ACHN (cell line): ENCODE measurements around the gene DERA.
A peak's percentile ranks its signal among the peaks of the same experiment; 100 is the strongest.
"Not testable (repeated sequence)": the region's sequence is repeated elsewhere in the genome, so short reads cannot be mapped to it uniquely, and the experiment has no call there.

Experiments
- DNase-seq: peaks from one replicate; pipeline ENCODE4 v3.0.0-alpha.2; 2015
- in situ Hi-C: cut with HindIII; loops from 2 replicates; pipeline ENCODE4 v1.10.0; 2017; ENCODE audit warnings: low sequenced_read_pairs, low pct_ligation_motif_present, low pct_unique_long_range_greater_than_20kb

DERA gene

GRCh38 chr12:15943519-15943918 lies 32.4 kb downstream of the DERA start:
- in situ Hi-C loops, DNase-seq: not testable (repeated sequence)

GRCh38 chr12:15948461-15948860 lies 37.3 kb downstream of the DERA start:
- DNase-seq, in situ Hi-C loops: not testable (repeated sequence)

DNA sequence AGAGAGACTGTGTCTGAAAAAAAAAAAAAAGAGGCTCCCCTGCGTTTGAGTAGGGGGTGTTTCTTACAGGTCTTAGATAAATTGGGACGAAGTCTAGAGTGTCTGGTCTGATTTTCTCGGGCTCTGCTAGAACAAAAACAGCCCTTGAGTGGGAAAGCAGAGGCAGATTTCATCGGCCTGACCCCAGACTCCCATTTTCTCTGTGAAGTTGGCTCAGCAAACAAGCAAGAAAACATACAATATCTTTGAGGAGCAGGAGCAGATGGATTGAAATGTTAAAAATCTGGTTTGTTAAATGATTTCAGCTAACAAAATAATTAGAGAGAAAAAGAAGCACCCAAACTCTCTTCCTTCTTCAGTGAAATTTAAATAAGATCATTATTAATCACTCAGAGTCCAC lies 44.1 kb downstream of the DERA start:
- no peak for DNase-seq
- in situ Hi-C loops: no loop called here

DNA sequence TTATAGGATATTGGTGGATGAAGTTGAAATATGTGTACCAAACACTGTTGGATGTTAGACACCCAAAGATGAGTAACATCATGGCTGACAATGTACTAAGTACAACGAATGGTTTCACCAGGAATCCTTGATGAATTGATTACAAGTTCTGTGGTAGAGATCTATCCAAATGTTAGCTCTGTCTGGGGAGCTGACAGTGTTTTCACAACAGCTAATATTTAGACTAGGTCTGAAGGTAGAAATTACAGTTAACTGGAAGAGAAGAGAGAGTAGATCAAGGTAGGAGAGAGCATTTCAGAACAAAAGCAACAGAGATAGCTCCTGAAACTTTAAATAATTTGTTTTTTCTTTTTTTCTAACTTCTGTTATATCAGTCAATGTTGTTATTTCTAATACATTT lies 44.9 kb downstream of the DERA start:
- peak; percentile 49 for DNase-seq
- in situ Hi-C loops: no loop called here

DNA sequence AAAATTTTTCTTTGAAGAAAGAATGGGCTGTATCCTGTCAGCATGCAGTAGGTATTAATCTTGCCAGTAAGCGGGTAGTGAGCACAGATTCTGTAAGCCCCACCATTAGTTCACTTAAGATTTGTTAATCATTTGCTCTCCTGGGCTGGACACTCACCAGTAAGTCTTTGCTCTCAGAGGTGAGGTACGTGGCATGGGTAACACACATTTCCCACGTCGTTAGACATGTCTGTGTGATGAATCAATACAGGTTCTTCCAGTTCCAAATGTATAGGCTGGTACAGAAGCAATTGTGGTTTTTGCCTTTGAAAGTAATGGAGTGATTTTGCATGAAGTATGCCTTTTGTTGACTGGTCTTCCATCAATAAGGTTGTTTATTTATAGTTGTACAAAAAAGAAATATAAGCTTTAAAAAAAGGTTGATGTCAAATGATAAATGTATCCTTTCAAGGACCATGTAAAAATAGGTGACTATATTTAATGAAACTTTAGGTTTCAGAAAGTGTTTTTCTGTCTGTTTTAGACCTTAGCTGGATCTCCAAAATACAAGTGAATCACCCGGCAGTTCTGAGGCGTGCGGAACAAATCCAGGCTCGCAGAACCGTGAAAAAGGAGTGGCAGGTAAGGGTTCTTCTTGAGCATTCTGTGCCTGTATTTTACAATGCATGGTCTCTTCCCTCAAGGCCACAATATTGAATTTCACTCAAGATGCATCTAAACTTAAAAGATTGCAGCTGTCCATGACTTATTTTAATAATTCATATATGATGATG lies 45.5 kb downstream of the DERA start:
- DNase-seq: peak; percentile 98

GRCh38 chr12:15962760-15963159 lies 51.6 kb downstream of the DERA start:
- peak; percentile 69 for DNase-seq
- in situ Hi-C loops: no loop called here

More for the DNA sequence above, 45.5 kb downstream of the DERA start:
- in situ Hi-C loops: no loop called here

- DNase-seq: peak; percentile 62
- in situ Hi-C loops: no loop called here
Measured at GRCh38 chr12:15963271-15963670, 52.1 kb downstream of the DERA start.

- DNase-seq: no peak
- in situ Hi-C loops: no loop called here
Measured at GRCh38 chr12:15966426-15966825, 55.3 kb downstream of the DERA start.

DNA sequence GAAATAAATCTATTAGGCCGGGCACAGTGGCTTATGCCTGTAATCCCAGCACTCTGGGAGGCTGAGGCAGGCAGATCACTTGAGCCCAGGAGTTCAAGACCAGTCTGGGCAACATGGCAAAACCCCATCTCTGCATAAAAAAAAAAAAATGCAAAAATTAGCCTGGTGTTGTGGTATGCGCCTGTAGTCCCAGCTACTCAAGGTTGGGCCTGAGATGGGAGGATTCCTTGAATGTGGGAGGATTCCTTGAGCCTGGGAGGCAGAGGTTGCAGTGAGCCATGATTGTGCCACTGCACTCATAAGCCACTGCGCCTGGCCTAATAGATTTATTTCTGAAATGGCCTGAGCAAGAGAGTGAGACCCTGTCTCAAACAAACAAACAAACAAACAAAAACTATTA lies 55.9 kb downstream of the DERA start:
- in situ Hi-C loops: not testable (repeated sequence)

DNA sequence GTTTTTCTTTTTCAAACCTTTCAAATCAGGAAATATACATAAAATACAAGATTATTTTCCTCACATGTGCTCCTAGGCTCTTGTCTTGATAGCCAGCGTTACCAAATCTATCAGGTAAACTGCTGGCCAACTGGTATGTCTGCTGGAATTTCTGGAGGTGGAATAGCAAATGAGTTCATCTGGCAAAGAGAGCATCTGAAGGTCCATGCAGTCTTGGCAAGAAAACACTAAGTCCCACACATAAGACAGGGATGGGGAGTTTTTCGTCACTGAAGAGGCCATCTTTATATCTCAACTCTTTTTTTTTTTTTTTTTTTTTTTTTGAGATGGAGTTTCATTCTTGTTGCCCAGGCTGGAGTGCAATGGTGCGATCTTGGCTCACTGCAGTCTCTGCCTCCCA lies 60.1 kb downstream of the DERA start:
- in situ Hi-C loops: no loop called here
- DNase-seq: no peak

More for the DNA sequence above, 55.9 kb downstream of the DERA start:
- DNase-seq: not testable (repeated sequence)

DNA sequence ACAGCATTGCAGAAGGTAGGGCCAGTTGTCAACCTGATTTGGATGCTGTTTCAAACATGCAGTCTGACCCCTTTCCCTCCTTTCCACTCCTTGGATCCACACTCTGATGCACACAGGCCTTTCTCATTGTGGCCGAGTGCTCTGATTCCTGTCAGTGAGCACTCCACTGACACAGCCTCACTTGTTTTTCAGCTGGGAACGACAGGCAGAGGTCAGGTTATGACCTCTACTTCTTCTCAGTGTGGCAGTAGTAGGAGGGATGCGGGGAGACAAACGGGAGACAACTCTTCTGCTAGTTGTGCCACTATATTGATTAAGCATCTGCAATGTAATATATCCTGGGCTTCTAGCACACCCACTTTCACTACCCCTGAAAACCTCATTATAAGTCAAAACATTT lies 61.8 kb downstream of the DERA start:
- DNase-seq: no peak
- in situ Hi-C loops: no loop called here

DNA sequence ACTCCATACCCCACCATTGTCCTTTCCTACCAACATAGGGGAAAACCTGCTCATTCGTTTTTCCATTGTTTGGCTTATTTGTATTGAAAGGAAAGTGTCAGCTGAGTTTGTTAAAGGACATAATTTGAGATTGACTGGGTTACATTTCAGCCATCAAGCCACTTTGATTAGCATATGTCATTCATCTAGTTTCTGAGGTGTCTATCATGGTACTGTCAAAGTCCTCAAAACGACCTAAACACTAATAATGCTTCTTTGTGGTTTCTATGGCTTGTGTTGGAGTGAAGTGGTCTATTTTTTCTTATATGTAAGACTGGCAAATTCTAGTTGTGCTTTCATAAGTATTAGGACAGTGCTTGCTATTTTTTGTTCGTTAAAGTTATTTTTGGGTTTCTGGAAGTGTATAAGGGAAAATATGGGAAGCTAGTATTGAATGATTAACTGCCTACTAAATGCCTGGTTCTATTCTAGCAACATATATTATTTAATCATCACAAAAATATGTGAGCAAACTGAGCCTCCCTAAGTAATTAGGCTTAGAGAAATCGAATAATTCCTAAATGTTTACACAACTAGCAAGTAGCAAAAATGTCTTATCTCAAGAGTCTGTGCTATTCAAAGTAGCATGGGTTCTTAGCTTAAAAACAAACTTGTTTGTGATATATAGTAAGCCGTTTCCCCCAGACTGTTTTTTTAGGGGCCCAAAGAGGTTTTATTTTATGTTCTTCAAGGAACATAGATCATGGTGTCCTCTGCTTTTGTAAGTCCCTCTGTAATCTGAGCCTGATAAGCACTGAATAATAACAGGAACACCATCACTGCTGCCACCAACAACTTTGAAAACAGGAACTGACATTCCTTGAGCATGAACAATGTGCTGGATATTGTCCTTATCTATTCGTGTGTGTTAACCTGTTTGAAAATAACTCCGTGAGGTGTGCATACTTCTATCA lies 67.1 kb downstream of the DERA start:
- in situ Hi-C loops: no loop called here
- peak; percentile 79 for DNase-seq

- DNase-seq: peak; percentile 96
- in situ Hi-C loops: no loop called here
Measured at GRCh38 chr12:15979096-15980092, 68.3 kb downstream of the DERA start.

DNA sequence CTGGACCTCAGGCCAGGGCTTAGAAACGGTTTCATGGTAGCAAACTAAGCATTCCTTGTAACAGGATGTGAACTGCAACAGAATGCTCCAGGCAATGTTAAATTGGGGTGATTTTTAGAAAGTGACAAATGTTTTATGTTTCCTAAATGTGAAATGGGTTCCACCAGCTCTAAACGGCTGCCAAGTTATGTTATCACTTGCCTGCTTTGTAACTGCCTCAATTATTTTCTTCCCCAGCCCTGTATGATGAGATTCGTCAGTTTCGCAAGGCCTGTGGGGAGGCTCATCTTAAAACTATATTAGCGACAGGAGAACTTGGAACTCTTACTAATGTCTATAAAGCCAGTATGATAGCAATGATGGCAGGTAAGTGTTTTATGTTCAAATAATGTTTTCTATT lies 70.9 kb downstream of the DERA start:
- no peak for DNase-seq
- in situ Hi-C loops: no loop called here

DNA sequence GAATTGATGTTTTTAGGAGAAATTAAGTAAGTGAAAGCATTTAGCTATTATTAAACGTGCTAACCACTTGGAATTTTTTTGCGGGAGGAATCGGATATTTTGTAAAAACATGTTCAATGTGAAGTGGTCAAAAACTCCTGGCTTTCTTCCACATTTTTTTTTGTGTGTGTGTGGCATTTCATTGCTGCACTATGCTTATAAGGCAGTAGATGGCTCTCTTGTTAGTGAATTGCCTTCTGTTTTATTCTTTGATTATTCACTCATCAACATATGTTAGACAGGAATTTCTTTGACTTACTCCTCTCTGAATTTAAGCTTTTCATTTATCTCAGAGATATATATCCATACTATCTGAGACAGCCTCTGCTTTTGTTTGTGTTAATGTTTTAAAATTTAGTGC lies 71.3 kb downstream of the DERA start:
- peak; percentile 65 for DNase-seq
- in situ Hi-C loops: no loop called here

DNA sequence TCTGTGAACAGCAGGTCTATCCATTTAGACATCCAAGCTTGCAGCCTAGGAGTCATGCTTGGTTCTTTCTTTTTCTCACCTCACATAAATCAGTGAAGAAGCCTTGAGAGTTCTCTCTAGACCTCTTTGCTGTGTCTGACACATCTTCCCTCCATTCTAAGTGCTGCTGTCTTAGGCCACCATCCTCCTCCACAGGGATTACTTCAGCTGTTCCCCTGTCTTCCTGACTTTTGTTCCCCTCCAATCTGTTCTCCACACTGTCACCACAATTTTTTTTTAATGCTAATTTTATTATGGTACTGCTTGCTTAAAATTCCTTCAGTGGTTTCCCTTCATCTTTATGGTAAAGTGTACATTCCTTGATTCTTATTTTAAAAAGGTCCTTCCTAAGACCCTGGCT lies 71.8 kb downstream of the DERA start:
- DNase-seq: no peak
- in situ Hi-C loops: no loop called here

DNA sequence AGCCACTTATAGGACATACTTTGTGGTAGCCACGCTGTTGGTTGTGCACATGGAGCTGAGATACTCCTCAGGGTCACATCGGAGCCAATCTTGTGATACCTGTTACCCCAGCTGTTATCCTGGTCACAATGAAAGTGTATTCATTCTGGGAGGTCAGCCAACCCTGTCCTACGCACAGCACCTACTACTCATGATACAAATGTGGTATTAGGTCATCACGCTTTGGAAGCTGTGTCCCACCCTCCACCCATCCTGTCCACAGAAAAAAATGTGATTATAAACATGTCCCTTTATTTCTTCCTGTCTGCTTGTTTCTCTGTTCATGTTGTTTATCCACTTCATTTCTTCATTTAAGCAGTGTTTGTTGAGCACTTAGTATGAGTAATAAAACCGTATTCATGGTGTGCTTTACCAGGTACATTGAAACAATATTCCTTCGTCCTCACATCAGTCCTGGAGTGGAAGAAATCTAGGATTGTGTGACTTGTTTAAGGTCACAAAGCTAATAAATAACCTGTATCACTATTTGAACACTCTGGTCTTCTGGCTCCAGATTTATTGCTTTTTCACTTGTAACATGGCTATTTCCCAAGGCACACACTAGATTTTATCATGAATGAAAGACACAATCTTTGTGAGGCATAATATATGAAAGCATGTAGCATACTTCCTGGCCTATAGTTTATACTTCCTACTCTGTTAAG lies 73.1 kb downstream of the DERA start:
- in situ Hi-C loops: no loop called here
- DNase-seq: no peak

GRCh38 chr12:15984963-15985362 lies 73.8 kb downstream of the DERA start:
- in situ Hi-C loops: no loop called here
- DNase-seq: no peak
